HG02885 (cell line): ENCODE measurements around the gene GPR75.

Experiments
- ATAC-seq: cut with Tn5 transposase; IDR thresholded peaks from one replicate; pipeline ENCODE4 v1.9.1; 2021; ENCODE audit warnings: mild to moderate bottlenecking; ENCODE audit not compliant: unreplicated experiment, poor library complexity

The GPR75 gene

DNA sequence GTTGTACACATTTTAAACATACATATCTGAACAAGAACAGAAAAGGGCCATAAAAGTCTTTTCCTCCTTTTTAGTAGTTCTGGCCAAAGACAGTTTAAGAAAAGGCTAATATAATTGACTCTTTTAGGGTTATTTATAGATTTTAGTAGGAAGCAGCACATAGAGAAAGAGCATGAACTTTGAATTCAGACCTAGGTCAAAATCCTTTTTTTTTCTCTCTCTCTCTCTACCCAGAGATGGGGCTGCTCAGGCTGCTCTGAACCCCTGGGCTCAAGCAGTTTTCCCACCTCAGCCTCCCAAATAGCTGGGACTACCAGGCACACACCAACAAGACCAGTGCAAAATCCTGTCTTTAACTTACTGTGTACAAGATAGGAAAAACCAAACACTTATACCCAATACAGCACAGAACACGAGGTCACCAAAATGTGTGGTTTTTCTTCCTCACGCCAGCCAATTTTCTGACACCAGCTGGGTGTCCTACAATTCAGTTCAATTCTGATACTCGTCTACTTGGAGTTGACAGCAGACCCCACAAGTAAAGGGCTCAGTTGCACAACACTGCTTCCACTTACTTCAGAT is 40.8 kb downstream of the GPR75 start:
- ATAC-seq, result no peak

DNA sequence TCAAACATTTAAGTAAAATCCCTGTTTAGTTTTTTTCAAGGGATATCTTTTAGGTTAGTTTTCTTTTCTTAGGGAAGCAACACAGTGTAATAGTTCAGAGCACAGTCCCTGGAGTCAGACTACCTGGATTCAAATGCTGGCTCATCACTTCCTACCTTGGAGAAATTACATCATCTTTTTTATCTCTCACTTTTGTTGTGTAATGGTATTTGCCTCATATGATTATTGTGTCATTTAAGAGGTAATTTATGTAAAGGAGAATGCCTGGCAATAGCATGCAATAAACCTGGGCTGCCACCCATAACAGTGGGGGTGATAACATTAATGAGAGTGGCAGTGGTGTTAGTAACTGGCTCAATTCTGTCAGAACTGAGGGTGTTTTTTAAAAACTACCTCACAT is 46.6 kb downstream of the GPR75 start:
- ATAC-seq, result no peak

DNA sequence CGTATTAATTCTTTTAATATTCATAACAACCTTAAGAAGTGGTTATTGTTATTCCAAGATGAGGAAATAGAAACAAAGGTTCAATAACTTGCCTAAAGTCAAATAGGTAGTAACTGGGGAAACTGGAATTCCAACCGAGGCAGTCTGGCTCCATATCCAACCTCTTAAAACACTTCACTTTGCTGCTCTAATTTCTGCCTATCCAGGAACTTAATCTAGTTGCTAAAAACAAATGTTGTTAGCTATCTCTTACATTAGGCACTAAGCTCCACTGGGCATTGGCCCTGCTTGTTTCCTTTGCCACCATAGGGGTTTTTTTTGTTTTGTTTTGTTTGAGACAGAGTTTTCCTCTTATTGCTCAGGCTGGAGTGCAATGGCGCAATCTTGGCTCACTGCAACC is 48.2 kb downstream of the GPR75 start:
- no peak for ATAC-seq
